Fibroblast of villous mesenchyme (primary cell): Measurements from ENCODE around the gene GFRA1. TPM values are rescaled to one million over a fixed set of nuclear protein-coding genes. Genes with fewer than 3 reads are reported as not detected.
A peak's percentile ranks its signal among the peaks of the same experiment; 100 is the strongest.

Experiments
- DNase-seq: peaks from one replicate; pipeline ENCODE4 v3.0.0-alpha.2; 2010; ENCODE audit warnings: low read depth
- H3K4me3 ChIP-seq: 2 replicates; pipeline ENCODE4 v1.5.1; 2011; ENCODE audit warnings: low read depth, mild to moderate bottlenecking, low read length
- CTCF ChIP-seq: IDR thresholded peaks from 2 replicates; pipeline ENCODE4 v1.5.1; 2012; ENCODE audit warnings: low read depth, mild to moderate bottlenecking, low read length; ENCODE audit not compliant: insufficient read depth
- total RNA-seq: library from RNA; depleted of rRNA; stranded (reverse); fragments of >200 nt; gene quantifications from 2 replicates; pipeline ENCODE4 v1.2.3, GENCODE V29; 2012

Gene GFRA1
- total RNA-seq, 1 donor: 59.6 TPM

GRCh38 chr10:116183733-116184511, 89.1 kb downstream of the GFRA1 start:
- TF ChIP-seq CTCF: no peak
- no peak overlapping the region for H3K4me3 ChIP-seq
- DNase-seq: peak; percentile 20

- TF ChIP-seq CTCF: no peak
- DNase-seq: no peak
- H3K4me3 ChIP-seq: no peak overlapping the region
These were observed 90.6 kb downstream of the GFRA1 start for GRCh38 chr10:116182426-116182825.

GRCh38 chr10:116178086-116178605, 94.9 kb downstream of the GFRA1 start:
- no peak for DNase-seq
- no peak for TF ChIP-seq CTCF
- H3K4me3 ChIP-seq: no peak overlapping the region

- no peak overlapping the region for H3K4me3 ChIP-seq
- no peak for DNase-seq
- no peak for TF ChIP-seq CTCF
These were observed 97.8 kb downstream of the GFRA1 start for GRCh38 chr10:116175231-116175630.

- H3K4me3 ChIP-seq: no peak overlapping the region
- TF ChIP-seq CTCF: no peak
- DNase-seq: no peak
These were observed 101.5 kb downstream of the GFRA1 start for GRCh38 chr10:116171505-116171904.

GRCh38 chr10:116170815-116171250, 102.2 kb downstream of the GFRA1 start:
- TF ChIP-seq CTCF: no peak
- no peak overlapping the region for H3K4me3 ChIP-seq
- DNase-seq: peak; percentile 60
